Astrocyte of the cerebellum (primary cell): ENCODE data around the gene LRP1B.

Experiments used
- DNase-seq: peaks from one replicate; pipeline ENCODE4 v3.0.0-alpha.2; 2011; ENCODE audit warnings: low read depth
- H3K4me3 ChIP-seq: 2 replicates; pipeline ENCODE4 v1.5.1; 2011; ENCODE audit warnings: mild to moderate bottlenecking, low read depth, low read length, moderate library complexity
- in situ Hi-C: cut with HindIII; loops from 2 replicates; pipeline ENCODE4 v1.10.0; 2017; ENCODE audit warnings: low sequenced_read_pairs
- TF ChIP-seq, protein P1 (sequence below): IDR thresholded peaks from 2 replicates; pipeline ENCODE4 v1.5.1; 2012; ENCODE audit warnings: low read length, low read depth, moderate library complexity, mild to moderate bottlenecking; ENCODE audit errors: missing control alignments

Gene LRP1B

DNA sequence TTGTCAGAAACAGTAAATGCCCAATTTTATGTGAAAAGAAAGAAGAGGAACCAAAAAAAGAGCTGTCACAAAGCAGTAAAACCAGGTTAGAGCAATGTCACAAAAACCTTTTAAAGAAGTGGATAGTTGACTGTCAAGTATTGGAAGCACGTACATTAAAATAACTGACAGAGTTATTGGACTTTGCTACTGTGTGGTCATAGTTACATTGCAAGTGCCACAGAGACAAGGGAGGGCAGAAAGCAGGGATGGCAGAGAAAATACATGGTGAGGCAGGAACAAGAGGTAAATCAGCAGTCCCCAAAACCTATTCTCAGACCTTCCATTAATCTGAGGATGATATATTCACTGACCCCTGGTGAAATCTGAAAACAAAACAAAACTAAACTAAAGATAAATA lies 116.3 kb downstream of the LRP1B start:
- in situ Hi-C loops, result no loop called here
- TF ChIP-seq, protein P1, sequence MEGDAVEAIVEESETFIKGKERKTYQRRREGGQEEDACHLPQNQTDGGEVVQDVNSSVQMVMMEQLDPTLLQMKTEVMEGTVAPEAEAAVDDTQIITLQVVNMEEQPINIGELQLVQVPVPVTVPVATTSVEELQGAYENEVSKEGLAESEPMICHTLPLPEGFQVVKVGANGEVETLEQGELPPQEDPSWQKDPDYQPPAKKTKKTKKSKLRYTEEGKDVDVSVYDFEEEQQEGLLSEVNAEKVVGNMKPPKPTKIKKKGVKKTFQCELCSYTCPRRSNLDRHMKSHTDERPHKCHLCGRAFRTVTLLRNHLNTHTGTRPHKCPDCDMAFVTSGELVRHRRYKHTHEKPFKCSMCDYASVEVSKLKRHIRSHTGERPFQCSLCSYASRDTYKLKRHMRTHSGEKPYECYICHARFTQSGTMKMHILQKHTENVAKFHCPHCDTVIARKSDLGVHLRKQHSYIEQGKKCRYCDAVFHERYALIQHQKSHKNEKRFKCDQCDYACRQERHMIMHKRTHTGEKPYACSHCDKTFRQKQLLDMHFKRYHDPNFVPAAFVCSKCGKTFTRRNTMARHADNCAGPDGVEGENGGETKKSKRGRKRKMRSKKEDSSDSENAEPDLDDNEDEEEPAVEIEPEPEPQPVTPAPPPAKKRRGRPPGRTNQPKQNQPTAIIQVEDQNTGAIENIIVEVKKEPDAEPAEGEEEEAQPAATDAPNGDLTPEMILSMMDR, result no peak
- DNase-seq, result no peak
- no peak overlapping the region for H3K4me3 ChIP-seq

DNA sequence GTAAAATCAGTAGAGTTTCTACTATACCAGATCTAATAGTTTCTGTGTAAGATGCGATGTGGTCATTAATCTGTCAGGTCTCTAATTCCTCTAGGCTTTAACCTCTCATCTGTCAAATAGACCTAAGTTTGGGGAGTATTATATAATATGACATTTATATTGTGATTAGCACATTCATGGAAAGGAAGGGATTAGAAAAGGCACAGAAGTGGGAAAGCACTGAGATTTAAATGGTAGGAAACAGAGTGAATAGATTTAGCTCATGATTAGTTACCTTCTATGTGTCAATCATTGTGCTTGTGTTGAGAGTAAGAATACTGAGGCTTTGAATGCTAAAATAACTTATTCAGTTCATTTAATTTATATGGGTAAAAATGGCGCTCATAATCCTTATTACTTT lies 118.0 kb downstream of the LRP1B start:
- in situ Hi-C loops, result no loop called here
- H3K4me3 ChIP-seq, result no peak overlapping the region
- TF ChIP-seq, protein P1, result no peak
- no peak for DNase-seq

DNA sequence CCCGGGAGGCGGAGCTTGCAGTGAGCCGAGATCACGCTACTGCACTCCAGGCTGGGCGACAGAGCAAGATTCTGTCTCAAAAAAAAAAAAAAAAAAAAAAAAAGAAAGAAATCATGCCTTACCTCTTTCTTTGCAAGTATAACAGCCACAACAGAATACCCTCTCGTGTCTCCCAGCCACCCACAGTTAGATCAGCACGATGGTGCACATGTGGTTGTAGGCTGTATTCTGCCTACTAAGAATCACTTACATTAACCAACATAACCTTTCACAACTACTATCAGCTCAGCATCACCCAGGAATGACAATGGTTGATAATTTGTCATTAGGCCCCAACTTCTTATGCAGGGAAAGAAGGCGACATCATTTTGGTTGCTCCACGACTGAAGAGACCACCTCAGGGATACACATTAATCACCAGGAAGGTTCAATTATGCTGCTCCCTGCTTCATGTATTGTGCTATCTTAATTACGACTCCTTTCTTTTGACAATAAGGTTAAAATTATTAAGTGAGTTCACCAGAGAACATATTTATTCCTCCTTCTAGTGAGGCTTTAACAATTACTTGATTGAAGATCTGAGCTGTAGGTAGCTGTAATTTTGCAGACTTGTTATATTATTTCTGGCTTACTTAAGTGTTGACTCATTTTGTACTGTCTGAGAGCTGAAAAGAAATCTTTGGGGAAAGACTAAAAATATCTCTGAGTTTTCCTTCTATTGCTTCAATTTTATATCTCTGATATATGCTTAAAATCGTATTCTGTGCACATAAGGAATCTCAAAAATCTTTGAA lies 120.1 kb downstream of the LRP1B start:
- in situ Hi-C loops, result no loop called here
- H3K4me3 ChIP-seq, result no peak overlapping the region
- TF ChIP-seq, protein P1, result no peak
- DNase-seq, result no peak

DNA sequence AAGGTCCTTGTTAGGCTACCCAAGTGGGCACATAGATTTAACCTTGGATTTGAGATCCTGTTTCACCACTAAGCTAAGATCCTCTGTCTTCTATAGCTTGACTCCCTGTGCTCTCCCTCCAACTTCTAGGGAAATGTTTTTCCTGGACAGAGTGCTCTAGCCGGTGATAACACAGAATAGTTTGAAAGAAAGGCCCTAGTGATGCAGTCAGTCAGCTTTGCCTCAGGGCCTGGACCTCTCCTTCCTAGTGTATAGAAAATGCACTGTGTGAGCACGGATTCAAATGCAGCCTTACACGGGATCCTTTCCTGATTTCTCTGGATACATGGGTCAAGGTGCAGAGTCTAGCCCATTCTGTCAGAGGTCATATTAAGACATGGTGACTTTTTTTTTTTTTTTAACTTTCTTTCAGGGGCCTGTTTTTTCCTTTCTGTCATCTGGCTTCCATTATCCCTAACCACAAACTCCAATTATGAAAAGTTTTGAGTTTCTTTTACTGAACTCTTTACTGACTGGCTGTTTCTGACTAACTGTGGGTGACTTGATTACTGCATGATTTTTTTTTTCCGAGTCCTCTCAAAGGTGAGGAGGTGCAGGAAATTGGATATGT lies 122.6 kb downstream of the LRP1B start:
- in situ Hi-C loops, result no loop called here
- DNase-seq, result no peak
- TF ChIP-seq, protein P1, result no peak
- no peak overlapping the region for H3K4me3 ChIP-seq

DNA sequence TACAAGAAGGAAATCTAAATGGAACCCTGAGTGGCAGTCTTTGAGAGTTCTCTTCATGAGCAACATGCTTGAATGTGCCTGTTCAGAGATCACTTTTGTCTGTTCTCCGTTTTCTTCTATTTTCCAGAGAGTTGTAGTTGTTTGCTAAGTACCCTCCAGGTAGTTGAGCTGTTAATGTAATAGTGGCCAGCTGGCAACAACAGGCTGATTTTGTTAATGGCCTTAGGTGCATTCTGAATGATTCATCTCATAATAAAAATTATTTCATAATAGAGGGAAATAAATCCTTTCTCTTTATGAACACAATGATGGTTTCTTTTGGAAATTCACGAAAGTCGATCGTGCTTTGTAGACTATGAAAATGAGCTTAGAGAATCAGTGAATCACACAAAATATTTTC lies 136.8 kb downstream of the LRP1B start:
- H3K4me3 ChIP-seq, result no peak overlapping the region
- in situ Hi-C loops, result no loop called here
- no peak for DNase-seq
- TF ChIP-seq, protein P1, result no peak

DNA sequence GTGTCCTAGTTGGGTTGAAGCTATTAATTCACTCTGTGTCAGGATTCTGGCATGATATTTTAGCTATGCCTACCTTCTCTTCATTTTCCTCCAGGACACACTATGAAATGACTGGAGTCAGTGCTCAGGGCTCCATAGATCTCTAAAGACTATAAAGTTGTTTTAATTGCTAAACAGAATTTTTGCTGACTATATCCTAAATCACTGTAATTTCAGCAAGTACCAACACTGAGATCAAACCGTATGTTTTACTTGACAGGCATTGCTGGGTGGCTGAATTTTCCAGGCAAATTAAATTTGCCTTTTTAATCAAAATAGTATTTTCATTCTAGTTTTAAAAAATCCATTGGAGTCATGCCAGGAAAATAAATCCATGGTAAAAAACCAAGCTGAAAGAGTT lies 138.1 kb downstream of the LRP1B start:
- no peak overlapping the region for H3K4me3 ChIP-seq
- in situ Hi-C loops, result no loop called here

More for the DNA sequence above, 138.1 kb downstream of the LRP1B start:
- no peak for DNase-seq
- TF ChIP-seq, protein P1, result no peak
